Measurements from ENCODE around the gene ILK.

Gene ILK

DNA sequence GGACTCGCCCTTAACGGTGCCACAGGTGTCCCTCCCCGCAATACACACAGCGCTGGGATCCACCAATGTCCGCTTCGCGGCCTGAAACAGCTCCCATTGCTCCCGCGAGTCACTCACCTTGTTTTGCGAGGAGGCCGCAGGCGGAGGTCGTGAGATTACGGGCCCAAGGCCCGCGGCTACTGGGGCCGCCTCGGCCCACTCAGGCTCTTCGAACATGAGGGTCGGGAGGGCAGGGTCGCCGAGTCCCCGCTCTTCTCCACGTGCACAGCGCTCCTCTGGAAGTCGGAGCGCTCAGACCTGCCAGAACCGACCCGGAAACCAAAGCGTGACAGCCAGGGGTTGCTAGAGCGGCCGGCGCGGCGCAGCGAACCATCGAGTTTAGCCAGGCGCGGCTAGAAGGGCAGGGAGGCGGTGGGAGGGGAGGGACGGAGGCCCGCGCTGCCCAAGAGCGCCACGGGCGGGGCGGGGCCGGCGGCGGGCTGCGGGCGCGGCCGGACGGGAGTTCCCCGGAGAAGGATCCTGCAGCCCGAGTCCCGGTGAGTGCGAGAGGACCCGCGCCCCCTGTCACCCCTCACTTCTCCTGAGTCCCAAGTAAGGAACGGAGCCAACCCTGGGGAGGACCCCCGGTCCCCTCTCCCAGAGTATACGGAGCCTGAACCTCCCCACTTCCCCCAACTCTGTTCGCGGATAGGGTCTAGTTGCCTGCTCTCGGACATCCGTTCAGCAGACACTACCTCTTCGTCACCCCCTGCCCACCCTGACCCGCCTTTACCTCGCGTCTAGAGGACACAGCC lies at the start of gene ILK, which contains the start of gene RRP8:
ILK (plus strand) TSS at position 488 of the 794 bp plus-strand sequence. CDS start 498 bp downstream, outside the sequence.
RRP8 (minus strand) TSS at position 330 of the 794 bp plus-strand sequence; CDS start at position 216, 114 bp downstream.
- DNase-seq (ENCODE audit: low spot score): peak; percentile 82

DNA sequence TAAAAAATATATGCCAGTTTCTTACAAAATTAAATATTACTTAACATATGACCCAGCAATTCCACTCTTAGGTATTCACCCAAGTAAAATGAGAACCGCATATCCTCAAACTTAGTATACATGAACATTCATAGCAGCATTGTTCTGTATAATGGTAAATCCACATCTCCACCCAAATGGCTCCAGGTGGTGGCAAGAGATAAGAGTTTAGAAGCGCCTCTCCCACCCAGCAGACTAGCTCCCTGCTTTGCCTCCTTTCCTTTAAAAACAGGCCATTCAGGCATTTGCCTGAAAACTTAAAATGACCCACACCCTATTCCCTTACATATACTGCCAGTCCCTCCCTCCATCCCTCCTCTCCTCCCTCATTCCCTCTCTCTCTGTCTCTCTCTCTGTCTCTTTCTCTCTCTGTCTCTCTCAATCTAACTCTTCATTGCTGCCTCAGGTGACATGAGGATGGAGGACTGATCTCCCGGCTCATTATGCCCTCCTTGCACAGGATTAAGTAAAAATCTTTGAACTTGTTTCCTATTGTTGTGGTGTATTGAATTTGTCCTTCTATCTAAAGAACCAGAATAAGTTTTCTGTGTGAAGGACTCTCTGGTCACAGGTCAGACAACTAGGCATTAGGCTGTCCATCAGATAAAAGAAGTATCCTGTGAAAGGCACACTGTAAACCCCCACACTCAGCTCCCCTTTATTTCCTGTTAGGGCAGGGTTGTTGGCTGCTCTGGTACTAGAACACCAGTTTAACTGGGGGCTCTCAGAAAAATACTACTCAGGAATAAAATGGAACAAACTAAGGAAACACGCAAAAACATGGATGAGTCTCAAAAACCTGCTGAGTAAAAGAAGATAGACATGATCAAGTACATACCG lies 48.5 kb upstream of the ILK start:
- DNase-seq (ENCODE audit: low spot score): no peak

DNA sequence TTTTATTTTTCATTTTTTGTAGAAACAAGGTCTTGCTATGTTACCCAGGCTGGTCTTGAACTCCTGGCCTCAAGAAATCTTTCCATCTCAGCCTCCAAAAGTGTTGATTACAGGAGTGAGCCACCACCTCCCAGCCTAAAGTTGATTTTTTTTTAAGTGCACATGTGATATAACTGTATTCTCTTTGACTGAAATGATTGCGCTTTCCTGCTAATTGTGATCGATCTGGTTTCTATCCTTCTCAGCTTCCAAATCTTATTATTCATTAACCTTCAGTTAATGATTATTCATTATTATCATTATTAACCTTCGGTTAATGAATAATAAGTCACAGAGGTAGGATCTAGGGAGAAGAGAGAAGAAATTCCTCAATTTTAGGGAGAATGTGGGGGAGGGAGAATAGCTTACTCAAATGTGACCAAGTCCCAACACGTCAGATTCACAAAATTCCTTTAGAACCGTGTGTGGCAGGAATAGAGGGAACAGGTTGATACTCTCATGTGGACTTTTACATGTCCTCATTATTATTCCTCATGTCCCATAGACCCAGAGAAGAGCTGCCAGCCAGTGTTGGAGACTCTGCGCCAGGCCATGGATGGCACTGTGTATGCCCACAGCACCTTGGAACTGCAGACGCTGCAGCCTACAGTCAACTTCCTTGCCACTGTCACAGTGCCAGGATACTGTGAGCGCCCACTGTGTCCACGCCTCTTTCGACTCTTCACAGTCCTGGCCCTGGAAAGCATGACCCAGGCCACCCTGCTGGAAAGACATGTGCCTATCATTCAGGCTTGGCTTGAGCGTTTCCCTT lies 47.2 kb upstream of the ILK start:
- no peak for DNase-seq (ENCODE audit: low spot score)

DNA sequence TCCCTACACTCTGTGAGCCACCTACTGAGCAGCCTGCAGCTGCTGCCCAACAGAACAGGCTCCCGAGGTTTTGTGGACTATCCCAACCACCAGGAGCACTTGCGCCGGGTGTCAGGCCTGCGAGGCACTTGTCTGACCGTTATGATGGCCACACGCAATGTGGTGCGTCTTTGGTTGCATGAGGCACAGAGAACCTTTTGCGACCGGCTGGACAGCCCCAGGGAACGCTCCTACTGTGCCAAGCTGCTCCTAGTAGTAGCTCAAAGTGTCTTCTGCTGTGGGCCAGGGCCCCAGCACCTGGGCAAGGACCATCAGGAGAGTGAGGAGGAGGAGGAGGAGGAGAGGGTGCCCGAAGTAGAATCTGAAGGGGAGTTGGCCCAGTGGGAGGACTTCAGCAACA lies 46.5 kb upstream of the ILK start:
- DNase-seq (ENCODE audit: low spot score): no peak

GRCh38 chr11:6557761-6558674 lies 45.6 kb upstream of the ILK start:
- DNase-seq (ENCODE audit: low spot score): no peak

- DNase-seq (ENCODE audit: low spot score): no peak
These were observed 44.2 kb upstream of the ILK start for GRCh38 chr11:6559369-6559768.

GRCh38 chr11:6561288-6561687 lies 42.3 kb upstream of the ILK start:
- no peak for DNase-seq (ENCODE audit: low spot score)

DNA sequence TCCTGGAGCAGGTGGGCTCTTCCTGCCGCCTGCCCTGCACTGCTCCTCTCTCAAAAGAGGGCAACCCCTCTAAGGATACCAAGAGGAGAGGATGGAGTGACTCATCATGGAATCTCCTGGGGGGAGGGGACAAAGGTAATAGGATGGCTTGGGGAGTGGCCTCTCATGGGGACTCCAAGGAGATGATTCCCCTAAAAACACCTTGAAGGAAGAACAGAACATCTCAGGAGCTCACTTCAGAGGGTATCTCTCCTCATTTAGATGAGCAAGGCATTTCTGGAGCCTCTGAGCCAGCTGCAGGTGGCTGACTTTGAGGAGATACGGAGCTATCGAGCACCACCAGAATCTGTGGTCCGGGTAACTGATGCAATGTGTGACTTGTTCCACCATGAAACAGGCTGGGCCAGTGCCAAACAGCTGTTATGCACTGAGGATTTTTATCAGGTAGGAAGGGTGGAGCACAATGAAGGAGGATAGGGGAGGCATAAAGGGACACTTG lies 40.4 kb upstream of the ILK start:
- no peak for DNase-seq (ENCODE audit: low spot score)

DNA sequence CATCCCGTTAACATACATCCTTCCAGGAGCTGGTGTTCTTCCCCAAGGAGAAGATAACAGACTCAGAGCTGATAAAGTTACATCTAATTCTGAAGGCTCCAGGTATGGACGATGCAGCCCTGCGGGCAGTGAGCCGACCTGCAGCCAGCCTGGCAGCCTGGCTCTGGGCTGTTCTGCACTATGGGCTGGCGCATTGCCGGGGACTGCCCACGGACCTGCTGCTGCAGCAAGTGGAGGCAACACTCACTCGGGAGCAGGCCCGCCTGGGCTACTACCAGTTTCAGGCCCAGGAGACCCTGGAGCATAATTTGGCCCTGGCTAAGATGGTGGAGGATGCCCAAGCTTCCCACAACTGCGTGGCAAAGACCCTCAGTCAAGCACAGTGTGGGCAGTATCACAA lies 39.9 kb upstream of the ILK start:
- no peak for DNase-seq (ENCODE audit: low spot score)

- DNase-seq (ENCODE audit: low spot score): no peak
These were observed 38.2 kb upstream of the ILK start for GRCh38 chr11:6565325-6565724.

GRCh38 chr11:6565988-6566703 lies 37.4 kb upstream of the ILK start:
- DNase-seq (ENCODE audit: low spot score): no peak

DNA sequence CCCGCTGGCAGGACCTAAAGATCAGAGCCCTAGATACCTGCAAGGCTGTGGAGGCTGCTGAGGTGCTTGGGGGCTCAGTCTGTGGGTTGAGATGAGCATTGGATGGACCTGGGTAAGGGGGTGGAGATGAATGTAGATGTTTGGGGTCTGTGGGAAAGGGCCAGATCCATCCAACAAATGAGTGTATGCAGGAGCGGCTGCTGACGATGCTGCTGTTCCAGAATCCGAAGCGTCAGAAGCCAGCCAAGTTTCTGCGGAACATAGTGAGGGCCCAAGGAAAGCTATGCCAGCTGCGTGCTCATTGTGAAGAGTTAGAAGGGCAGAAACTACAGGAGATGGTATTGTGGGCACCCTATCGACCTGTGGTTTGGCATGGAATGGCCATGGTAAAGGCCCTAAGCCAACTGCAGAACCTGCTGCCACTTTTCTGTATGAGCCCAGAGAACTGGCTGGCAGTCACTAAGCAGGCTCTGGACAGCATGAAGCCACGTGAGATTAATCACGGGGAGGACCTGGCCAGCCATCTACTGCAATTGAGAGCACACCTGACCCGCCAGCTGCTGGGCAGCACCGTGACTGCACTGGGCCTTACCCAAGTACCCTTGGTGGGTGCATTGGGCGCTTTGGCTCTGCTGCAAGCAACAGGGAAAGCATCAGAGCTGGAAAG lies 36.7 kb upstream of the ILK start:
- no peak for DNase-seq (ENCODE audit: low spot score)

DNA sequence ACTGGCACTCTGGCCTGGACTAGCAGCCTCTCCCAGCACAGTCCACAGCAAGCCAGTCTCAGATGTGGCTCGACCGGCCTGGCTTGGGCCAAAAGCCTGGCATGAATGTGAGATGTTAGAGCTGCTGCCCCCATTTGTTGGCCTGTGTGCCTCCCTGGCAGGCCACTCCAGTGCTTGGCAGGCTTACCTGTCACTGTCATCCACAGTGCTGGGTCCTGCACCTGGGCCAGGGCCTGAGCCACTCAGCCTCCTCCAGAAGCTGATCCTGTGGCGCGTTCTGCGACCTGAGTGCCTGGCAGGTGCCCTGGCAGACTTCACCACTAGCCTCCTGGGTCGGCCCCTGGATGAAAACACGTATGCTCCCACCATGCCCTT lies 36.2 kb upstream of the ILK start:
- DNase-seq (ENCODE audit: low spot score): no peak

GRCh38 chr11:6568191-6568918 lies 35.2 kb upstream of the ILK start:
- DNase-seq (ENCODE audit: low spot score): no peak

- DNase-seq (ENCODE audit: low spot score): no peak
These were observed 33.9 kb upstream of the ILK start for GRCh38 chr11:6569706-6570105.

DNA sequence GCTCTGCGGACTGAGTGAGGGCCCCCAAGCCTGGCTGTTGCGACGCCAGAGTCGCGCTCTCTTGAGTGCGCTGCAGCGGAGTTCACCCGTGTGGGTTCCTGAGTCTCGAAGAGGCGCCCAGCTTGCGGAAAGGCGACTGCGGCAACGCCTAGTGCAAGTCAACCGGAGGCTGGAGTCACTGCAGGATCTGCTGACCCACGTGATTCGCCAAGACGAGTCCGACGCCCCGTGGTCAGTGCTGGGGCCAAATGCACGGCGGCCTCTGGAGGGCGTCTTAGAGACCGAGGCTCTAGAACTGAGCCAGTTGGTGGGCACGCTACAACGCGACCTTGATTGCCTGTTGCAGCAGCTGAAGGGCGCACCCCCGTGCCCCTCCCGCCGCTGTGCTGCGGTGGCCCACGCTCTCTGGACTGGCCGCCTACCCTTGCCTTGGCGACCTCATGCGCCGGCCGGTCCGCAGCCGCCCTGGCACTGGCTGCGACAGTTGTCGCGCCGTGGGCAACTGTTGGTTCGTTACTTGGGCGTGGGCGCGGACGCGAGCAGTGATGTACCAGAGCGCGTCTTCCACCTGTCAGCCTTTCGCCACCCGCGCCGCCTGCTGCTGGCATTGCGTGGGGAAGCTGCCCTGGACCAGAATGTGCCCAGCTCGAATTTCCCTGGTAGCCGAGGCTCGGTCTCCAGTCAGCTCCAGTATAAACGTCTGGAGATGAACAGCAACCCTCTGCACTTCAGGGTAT lies 32.7 kb upstream of the ILK start:
- DNase-seq (ENCODE audit: low spot score): no peak

DNA sequence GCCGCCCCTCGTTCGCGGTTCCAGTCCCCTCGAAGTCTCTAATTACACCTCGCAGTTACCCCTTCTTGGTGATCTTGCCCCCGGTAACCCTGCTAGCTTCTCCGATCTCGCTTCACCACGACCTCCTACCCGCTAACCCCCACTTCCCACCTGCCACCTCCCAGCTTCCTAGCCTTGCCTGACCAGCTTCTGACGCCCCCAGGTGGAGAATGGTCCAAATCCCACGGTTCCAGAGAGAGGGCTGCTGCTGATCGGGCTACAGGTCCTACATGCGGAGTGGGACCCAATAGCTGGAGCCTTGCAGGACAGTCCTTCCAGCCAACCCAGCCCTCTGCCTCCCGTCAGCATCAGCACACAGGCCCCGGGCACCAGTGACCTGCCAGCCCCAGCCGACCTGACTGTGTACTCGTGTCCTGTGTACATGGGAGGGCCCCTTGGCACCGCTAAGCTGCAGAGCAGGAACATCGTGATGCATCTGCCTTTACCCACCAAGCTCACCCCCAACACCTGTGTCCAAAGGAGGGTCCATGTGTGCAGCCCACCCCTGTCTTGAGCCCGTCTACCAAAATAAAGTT lies 32.1 kb upstream of the ILK start:
- DNase-seq (ENCODE audit: low spot score): no peak

DNA sequence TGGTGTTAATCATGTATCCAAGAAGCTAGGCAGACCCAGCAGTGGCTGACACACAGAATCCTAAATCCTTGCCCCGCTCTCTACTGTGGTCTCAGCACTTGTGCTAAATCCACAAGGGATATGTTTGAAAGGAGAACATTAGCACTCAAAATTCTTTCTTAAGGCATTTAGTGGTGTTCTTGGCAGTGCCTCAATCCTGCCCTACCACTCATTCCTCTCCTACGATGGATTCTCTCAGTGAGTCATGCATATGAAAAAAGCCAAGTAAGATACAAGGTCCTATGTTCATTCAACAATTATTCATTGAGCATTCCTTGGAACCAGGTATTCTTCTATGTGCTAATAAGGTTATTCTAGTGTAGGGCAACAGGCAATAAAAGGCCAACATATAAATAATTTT lies 31.4 kb upstream of the ILK start:
- no peak for DNase-seq (ENCODE audit: low spot score)
